ENCODE data around the gene P2RY14. TPM values are rescaled to one million over a fixed set of nuclear protein-coding genes. Genes with fewer than 3 reads are reported as not detected.
"Not testable (repeated sequence)": the region's sequence is repeated elsewhere in the genome, so short reads cannot be mapped to it uniquely, and the experiment has no call there.

Gene P2RY14
- total RNA-seq, 2 donors from 2014 or later = 0.09 to 0.28 TPM

- Histone ChIP-seq H3K27ac (no peak overlapping the region), H3K4me3 (no peak overlapping the region), H3K36me3 (no peaks in the 10 kb centered on the region), H3K27me3 (replicated peaks; ENCODE audit: insufficient read depth) (no peaks in the 10 kb centered on the region), H3K9me3 (no peaks in the 10 kb centered on the region), H3K4me1 (replicated peaks) (no peaks in the 10 kb centered on the region)
- WGBS = 90% methylated on average over 8 of the region's 8 CpGs
- intact Hi-C loops (cut with DNase I) = no loop called here
- TF ChIP-seq CTCF (IDR thresholded peaks at IDR 0.05) = no peak
- TF ChIP-seq POLR2AphosphoS5 (IDR thresholded peaks at IDR 0.05) = no peak
- no peak for TF ChIP-seq POLR2A (IDR thresholded peaks at IDR 0.05)
- DNase-seq (ENCODE audit: low spot score) = no peak
Observed at GRCh38 chr3:151262871-151263525, 15.3 kb downstream of the P2RY14 start.

GRCh38 chr3:151259664-151260063 is 18.7 kb downstream of the P2RY14 start:
- H3K27me3 ChIP-seq (replicated peaks; ENCODE audit: insufficient read depth) = no peaks in the 10 kb centered on the region
- no peak overlapping the region for H3K4me3 ChIP-seq
- no peaks in the 10 kb centered on the region for H3K4me1 ChIP-seq (replicated peaks)
- H3K36me3 ChIP-seq = no peaks in the 10 kb centered on the region
- DNase-seq (ENCODE audit: low spot score) = no peak
- 38% methylated on average over 3 of the region's 3 CpGs for WGBS
- TF ChIP-seq POLR2A (IDR thresholded peaks at IDR 0.05) (no peak), CTCF (IDR thresholded peaks at IDR 0.05) (no peak), POLR2AphosphoS5 (IDR thresholded peaks at IDR 0.05) (no peak)
- H3K9me3 ChIP-seq = no peaks in the 10 kb centered on the region
- intact Hi-C loops (cut with DNase I) = no loop called here
- H3K27ac ChIP-seq = no peak overlapping the region

GRCh38 chr3:151256749-151257148 is 21.6 kb downstream of the P2RY14 start:
- no peaks in the 10 kb centered on the region for H3K27me3 ChIP-seq (replicated peaks; ENCODE audit: insufficient read depth)
- DNase-seq (ENCODE audit: low spot score) = no peak
- TF ChIP-seq POLR2AphosphoS5 (IDR thresholded peaks at IDR 0.05) (no peak), POLR2A (IDR thresholded peaks at IDR 0.05) (no peak), CTCF (IDR thresholded peaks at IDR 0.05) (no peak)
- H3K27ac ChIP-seq = no peak overlapping the region
- no peaks in the 10 kb centered on the region for H3K4me1 ChIP-seq (replicated peaks)
- no peak overlapping the region for H3K4me3 ChIP-seq
- WGBS = 97% methylated on average over 1 of the region's 1 CpG
- no peaks in the 10 kb centered on the region for H3K9me3 ChIP-seq
- intact Hi-C loops (cut with DNase I) = no loop called here
- no peaks in the 10 kb centered on the region for H3K36me3 ChIP-seq

GRCh38 chr3:151248772-151249337 is 29.5 kb downstream of the P2RY14 start:
- WGBS = 53% methylated on average over 3 of the region's 3 CpGs

GRCh38 chr3:151242006-151242405 is 36.3 kb downstream of the P2RY14 start:
- H3K9me3 ChIP-seq; DNase-seq (ENCODE audit: low spot score); intact Hi-C loops (cut with DNase I); H3K27me3 ChIP-seq (replicated peaks; ENCODE audit: insufficient read depth); H3K4me1 ChIP-seq (replicated peaks); H3K4me3 ChIP-seq; H3K27ac ChIP-seq; H3K36me3 ChIP-seq: not testable (repeated sequence)
- WGBS = 87% methylated on average over 18 of the region's 18 CpGs

More at GRCh38 chr3:151248772-151249337, 29.5 kb downstream of the P2RY14 start:
- Histone ChIP-seq H3K4me3 (no peak overlapping the region), H3K27ac (no peak overlapping the region), H3K9me3 (no peaks in the 10 kb centered on the region), H3K27me3 (replicated peaks; ENCODE audit: insufficient read depth) (no peaks in the 10 kb centered on the region), H3K4me1 (replicated peaks) (no peaks in the 10 kb centered on the region), H3K36me3 (no peaks in the 10 kb centered on the region)
- DNase-seq (ENCODE audit: low spot score) = no peak
- intact Hi-C loops (cut with DNase I) = no loop called here
- TF ChIP-seq CTCF (IDR thresholded peaks at IDR 0.05) (no peak), POLR2AphosphoS5 (IDR thresholded peaks at IDR 0.05) (no peak), POLR2A (IDR thresholded peaks at IDR 0.05) (no peak)

All from prostate gland (tissue), 2 donors.